ENCODE measurements around the gene RPUSD4. TPM values are rescaled to one million over a fixed set of nuclear protein-coding genes. Genes with fewer than 3 reads are reported as not detected.
A peak's percentile ranks its signal among the peaks of the same experiment; 100 is the strongest.

The RPUSD4 gene
- polyA plus RNA-seq, 4 donors, result 11.3 to 41.2 (median 17.8) TPM

GRCh38 chr11:126167488-126167887, 44.0 kb downstream of the RPUSD4 start:
- Histone ChIP-seq H3K4me1 (ENCODE audit: control insufficient read depth in 3 of 3, insufficient read depth in 2 of 3, low read depth in 1 of 3, low read length in 2 of 3) (peaks cover 0 to 42% (median 0%) of the 10 kb centered on the region in 3 donors), H3K27me3 (ENCODE audit: control insufficient read depth in 3 of 3, insufficient read depth in 3 of 3, low read length in 3 of 3) (no peaks in the 10 kb centered on the region), H3K9me3 (ENCODE audit: control insufficient read depth in 2 of 2, insufficient read depth in 1 of 2, low read depth in 1 of 2, low read length in 1 of 2) (peaks cover 0 to 5% of the 10 kb centered on the region in 2 donors), H3K27ac (ENCODE audit: low read depth in 1 of 3, low read length in 2 of 3) (no peak overlapping the region), H3K36me3 (ENCODE audit: control insufficient read depth in 3 of 3, insufficient read depth in 2 of 3, low read depth in 1 of 3, low read length in 3 of 3) (no peaks in the 10 kb centered on the region), H3K4me3 (ENCODE audit: low read depth in 1 of 3, low read length in 3 of 3) (no peak overlapping the region)
- FAIRE-seq (no peak), DNase-seq (no peak)
- 41 to 57% (median 50%) methylated on average over 2 of the region's 2 CpGs for WGBS, 3 donors

- FAIRE-seq, result no peak
Measured at GRCh38 chr11:126166413-126166812, 45.0 kb downstream of the RPUSD4 start.

GRCh38 chr11:126165757-126166156, 45.7 kb downstream of the RPUSD4 start:
- H3K36me3 ChIP-seq (ENCODE audit: control insufficient read depth in 3 of 3, insufficient read depth in 2 of 3, low read depth in 1 of 3, low read length in 3 of 3), result no peaks in the 10 kb centered on the region
- WGBS, 3 donors, result 71 to 91% (median 86%) methylated on average over 10 of the region's 10 CpGs
- no peak for FAIRE-seq
- H3K4me3 ChIP-seq (ENCODE audit: low read depth in 1 of 3, low read length in 3 of 3), result no peak overlapping the region
- peaks cover 0 to 46% (median 0%) of the 10 kb centered on the region in 3 donors for H3K4me1 ChIP-seq (ENCODE audit: control insufficient read depth in 3 of 3, insufficient read depth in 2 of 3, low read depth in 1 of 3, low read length in 2 of 3)
- H3K27me3 ChIP-seq (ENCODE audit: control insufficient read depth in 3 of 3, insufficient read depth in 3 of 3, low read length in 3 of 3), result no peaks in the 10 kb centered on the region
- no peak for DNase-seq
- H3K9me3 ChIP-seq (ENCODE audit: control insufficient read depth in 2 of 2, insufficient read depth in 1 of 2, low read depth in 1 of 2, low read length in 1 of 2), result peaks cover 0 to 5% of the 10 kb centered on the region in 2 donors
- H3K27ac ChIP-seq (ENCODE audit: low read depth in 1 of 3, low read length in 2 of 3), result peak overlapping the region in 1 of 3 donors; percentile 80

More at GRCh38 chr11:126166413-126166812, 45.0 kb downstream of the RPUSD4 start:
- Histone ChIP-seq H3K27me3 (ENCODE audit: control insufficient read depth in 3 of 3, insufficient read depth in 3 of 3, low read length in 3 of 3) (no peaks in the 10 kb centered on the region), H3K4me3 (ENCODE audit: low read depth in 1 of 3, low read length in 3 of 3) (no peak overlapping the region), H3K36me3 (ENCODE audit: control insufficient read depth in 3 of 3, insufficient read depth in 2 of 3, low read depth in 1 of 3, low read length in 3 of 3) (no peaks in the 10 kb centered on the region), H3K27ac (ENCODE audit: low read depth in 1 of 3, low read length in 2 of 3) (no peak overlapping the region), H3K4me1 (ENCODE audit: control insufficient read depth in 3 of 3, insufficient read depth in 2 of 3, low read depth in 1 of 3, low read length in 2 of 3) (peaks cover 0 to 46% (median 0%) of the 10 kb centered on the region in 3 donors), H3K9me3 (ENCODE audit: control insufficient read depth in 2 of 2, insufficient read depth in 1 of 2, low read depth in 1 of 2, low read length in 1 of 2) (peaks cover 0 to 5% of the 10 kb centered on the region in 2 donors)
- no peak for DNase-seq
- WGBS, 3 donors, result 92 to 97% (median 93%) methylated on average over 3 of the region's 3 CpGs

- Histone ChIP-seq H3K4me3 (ENCODE audit: low read depth in 1 of 3, low read length in 3 of 3) (no peak overlapping the region), H3K36me3 (ENCODE audit: control insufficient read depth in 3 of 3, insufficient read depth in 2 of 3, low read depth in 1 of 3, low read length in 3 of 3) (no peaks in the 10 kb centered on the region), H3K9me3 (ENCODE audit: control insufficient read depth in 2 of 2, insufficient read depth in 1 of 2, low read depth in 1 of 2, low read length in 1 of 2) (peaks cover 0 to 5% of the 10 kb centered on the region in 2 donors), H3K27ac (ENCODE audit: low read depth in 1 of 3, low read length in 2 of 3) (peak overlapping the region in 1 of 3 donors; percentile 80), H3K27me3 (ENCODE audit: control insufficient read depth in 3 of 3, insufficient read depth in 3 of 3, low read length in 3 of 3) (no peaks in the 10 kb centered on the region), H3K4me1 (ENCODE audit: control insufficient read depth in 3 of 3, insufficient read depth in 2 of 3, low read depth in 1 of 3, low read length in 2 of 3) (peaks cover 0 to 49% (median 0%) of the 10 kb centered on the region in 3 donors)
- FAIRE-seq (no peak), DNase-seq (peak in 1 of 2 donors; percentile 76)
- WGBS, 3 donors, result 57 to 66% (median 58%) methylated on average over 9 of the region's 9 CpGs
Measured at GRCh38 chr11:126165311-126165720, 46.1 kb downstream of the RPUSD4 start.

- H3K4me3 ChIP-seq (ENCODE audit: low read depth in 1 of 3, low read length in 3 of 3), result no peak overlapping the region
- 74 to 88% (median 82%) methylated on average over 5 to 8 of the region's 8 CpGs for WGBS, 3 donors
- peaks cover 0 to 5% of the 10 kb centered on the region in 2 donors for H3K9me3 ChIP-seq (ENCODE audit: control insufficient read depth in 2 of 2, insufficient read depth in 1 of 2, low read depth in 1 of 2, low read length in 1 of 2)
- FAIRE-seq (no peak), DNase-seq (no peak)
- peaks cover 0 to 55% (median 0%) of the 10 kb centered on the region in 3 donors for H3K4me1 ChIP-seq (ENCODE audit: control insufficient read depth in 3 of 3, insufficient read depth in 2 of 3, low read depth in 1 of 3, low read length in 2 of 3)
- no peaks in the 10 kb centered on the region for H3K27me3 ChIP-seq (ENCODE audit: control insufficient read depth in 3 of 3, insufficient read depth in 3 of 3, low read length in 3 of 3)
- H3K36me3 ChIP-seq (ENCODE audit: control insufficient read depth in 3 of 3, insufficient read depth in 2 of 3, low read depth in 1 of 3, low read length in 3 of 3), result no peaks in the 10 kb centered on the region
- peak overlapping the region in 1 of 3 donors; percentile 80 for H3K27ac ChIP-seq (ENCODE audit: low read depth in 1 of 3, low read length in 2 of 3)
Measured at GRCh38 chr11:126164781-126165180, 46.7 kb downstream of the RPUSD4 start.

- no peak for DNase-seq
- FAIRE-seq, result no peak
- Histone ChIP-seq H3K4me1 (ENCODE audit: control insufficient read depth in 3 of 3, insufficient read depth in 2 of 3, low read depth in 1 of 3, low read length in 2 of 3) (peaks cover 0 to 65% (median 0%) of the 10 kb centered on the region in 3 donors), H3K27ac (ENCODE audit: low read depth in 1 of 3, low read length in 2 of 3) (peak overlapping the region in 1 of 3 donors; percentile 62), H3K36me3 (ENCODE audit: control insufficient read depth in 3 of 3, insufficient read depth in 2 of 3, low read depth in 1 of 3, low read length in 3 of 3) (no peaks in the 10 kb centered on the region), H3K9me3 (ENCODE audit: control insufficient read depth in 2 of 2, insufficient read depth in 1 of 2, low read depth in 1 of 2, low read length in 1 of 2) (peaks cover 0 to 5% of the 10 kb centered on the region in 2 donors), H3K4me3 (ENCODE audit: low read depth in 1 of 3, low read length in 3 of 3) (no peak overlapping the region), H3K27me3 (ENCODE audit: control insufficient read depth in 3 of 3, insufficient read depth in 3 of 3, low read length in 3 of 3) (no peaks in the 10 kb centered on the region)
- WGBS, 3 donors, result 72 to 92% (median 73%) methylated on average over 9 of the region's 9 CpGs
Measured at GRCh38 chr11:126163779-126164178, 47.7 kb downstream of the RPUSD4 start.

GRCh38 chr11:126163074-126163700, 48.3 kb downstream of the RPUSD4 start:
- no peaks in the 10 kb centered on the region for H3K36me3 ChIP-seq (ENCODE audit: control insufficient read depth in 3 of 3, insufficient read depth in 2 of 3, low read depth in 1 of 3, low read length in 3 of 3)
- DNase-seq (peak in 1 of 2 donors; percentile 74), FAIRE-seq (no peak)
- peaks cover 0 to 5% of the 10 kb centered on the region in 2 donors for H3K9me3 ChIP-seq (ENCODE audit: control insufficient read depth in 2 of 2, insufficient read depth in 1 of 2, low read depth in 1 of 2, low read length in 1 of 2)
- no peak overlapping the region for H3K4me3 ChIP-seq (ENCODE audit: low read depth in 1 of 3, low read length in 3 of 3)
- H3K27ac ChIP-seq (ENCODE audit: low read depth in 1 of 3, low read length in 2 of 3), result peak overlapping the region in 1 of 3 donors; percentile 62
- H3K27me3 ChIP-seq (ENCODE audit: control insufficient read depth in 3 of 3, insufficient read depth in 3 of 3, low read length in 3 of 3), result no peaks in the 10 kb centered on the region
- 71 to 86% (median 81%) methylated on average over 22 of the region's 22 CpGs for WGBS, 3 donors
- H3K4me1 ChIP-seq (ENCODE audit: control insufficient read depth in 3 of 3, insufficient read depth in 2 of 3, low read depth in 1 of 3, low read length in 2 of 3), result peaks cover 0 to 71% (median 4%) of the 10 kb centered on the region in 3 donors

- Histone ChIP-seq H3K36me3 (ENCODE audit: control insufficient read depth in 3 of 3, insufficient read depth in 2 of 3, low read depth in 1 of 3, low read length in 3 of 3) (no peaks in the 10 kb centered on the region), H3K9me3 (ENCODE audit: control insufficient read depth in 2 of 2, insufficient read depth in 1 of 2, low read depth in 1 of 2, low read length in 1 of 2) (peaks cover 0 to 5% of the 10 kb centered on the region in 2 donors), H3K27me3 (ENCODE audit: control insufficient read depth in 3 of 3, insufficient read depth in 3 of 3, low read length in 3 of 3) (no peaks in the 10 kb centered on the region), H3K4me1 (ENCODE audit: control insufficient read depth in 3 of 3, insufficient read depth in 2 of 3, low read depth in 1 of 3, low read length in 2 of 3) (peaks cover 3 to 78% (median 4%) of the 10 kb centered on the region in 3 donors), H3K4me3 (ENCODE audit: low read depth in 1 of 3, low read length in 3 of 3) (no peak overlapping the region), H3K27ac (ENCODE audit: low read depth in 1 of 3, low read length in 2 of 3) (no peak overlapping the region)
- DNase-seq, result peak in 1 of 2 donors; percentile 12
- FAIRE-seq, result no peak
- WGBS, 3 donors, result 83 to 90% (median 85%) methylated on average over 14 of the region's 14 CpGs
Measured at GRCh38 chr11:126162306-126163030, 49.0 kb downstream of the RPUSD4 start.

All from small intestine (tissue), 7 donors.